A549 (cell line): ENCODE results near the gene UBXN10.

Experiments used
- FOSL2 ChIP-seq, 2 experiments: fragments of 450-650 bp in 1 of 2; fragments of >200 bp in 1 of 2; sonication (Bioruptor Twin) in 1 of 2; formaldehyde crosslinking; IDR thresholded peaks; 2 replicates each; pipeline versions ENCODE4 v1.5.0 to v1.6.1; 2016 to 2020; ENCODE audit warnings: mild to moderate bottlenecking in 1 of 2, moderate library complexity in 1 of 2
- NFE2L2 ChIP-seq: fragments of 150-350 bp; conservative IDR thresholded peaks from 2 replicates; pipeline ENCODE4 v1.6.1; 2014; ENCODE audit warnings: low read length
- PHF8 ChIP-seq: fragments of 200-600 bp; sonication (generic); IDR thresholded peaks from 2 replicates; pipeline ENCODE4 v1.6.1; 2016; ENCODE audit warnings: low read depth, mild to moderate bottlenecking, antibody characterized with exemption, moderate library complexity, borderline replicate concordance
- RAD21 ChIP-seq, 2 experiments: fragments of >200 bp in 1 of 2; sonication (Bioruptor Twin) in 1 of 2; formaldehyde crosslinking in 1 of 2; IDR thresholded peaks in 1 of 2; conservative IDR thresholded peaks in 1 of 2; 2 replicates in 1 of 2; 3 replicates in 1 of 2; pipeline ENCODE4 v1.6.1; 2012 to 2018; ENCODE audit warnings: inconsistent platforms in 1 of 2
- REST ChIP-seq: fragments of 200-600 bp; sonication (generic); IDR thresholded peaks from 2 replicates; pipeline ENCODE4 v1.6.1; 2016; ENCODE audit warnings: antibody characterized with exemption, mild to moderate bottlenecking, moderate library complexity
- TF ChIP-seq, protein P1 (sequence below): fragments of >200 bp; sonication (Bioruptor Twin); formaldehyde crosslinking; IDR thresholded peaks from 2 replicates; pipeline ENCODE4 v1.6.1; 2016
- TF ChIP-seq, protein P2 (sequence below): fragments of >200 bp; sonication (Bioruptor Twin); formaldehyde crosslinking; IDR thresholded peaks from 3 replicates; pipeline ENCODE4 v1.5.1; 2016

DNA sequence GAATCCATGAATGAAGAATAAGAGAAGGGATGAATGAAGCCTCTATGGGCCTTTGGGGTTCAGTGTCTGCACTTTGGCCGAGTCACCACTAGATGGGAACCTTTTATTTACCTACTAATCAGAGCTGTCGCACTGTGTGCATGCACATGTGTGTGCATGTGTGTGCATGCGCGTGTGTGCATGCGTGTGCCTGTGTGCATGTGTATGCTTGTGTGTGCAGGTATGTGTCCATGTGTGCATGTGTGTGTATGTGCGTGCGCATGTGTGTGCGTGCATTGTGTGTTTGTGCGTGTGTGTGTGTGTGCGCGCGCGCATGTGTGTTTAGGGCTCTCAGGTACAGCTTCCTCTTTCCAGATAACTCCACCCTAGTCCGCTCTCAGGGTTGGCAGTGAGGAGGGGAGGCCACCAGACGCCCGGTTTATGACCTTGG, 20.4 kb upstream of the UBXN10 start:
- TF ChIP-seq, protein P1, sequence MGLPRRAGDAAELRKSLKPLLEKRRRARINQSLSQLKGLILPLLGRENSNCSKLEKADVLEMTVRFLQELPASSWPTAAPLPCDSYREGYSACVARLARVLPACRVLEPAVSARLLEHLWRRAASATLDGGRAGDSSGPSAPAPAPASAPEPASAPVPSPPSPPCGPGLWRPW, result no peak
- TF ChIP-seq FOSL2 (IDR thresholded peaks at IDR 0.05) (no peak), FOSL2 (CRISPR knock-in tag; IDR thresholded peaks at IDR 0.05) (no peak), PHF8 (no peak), RAD21 (conservative IDR thresholded peaks at IDR 0.05 in 1 of 2, IDR thresholded peaks at IDR 0.05 in 1 of 2) (peak in 1 of 2 experiments; percentile 28; a peak in 1 of 5 replicates), REST (no peak), NFE2L2 (no peak)
- TF ChIP-seq, protein P2, sequence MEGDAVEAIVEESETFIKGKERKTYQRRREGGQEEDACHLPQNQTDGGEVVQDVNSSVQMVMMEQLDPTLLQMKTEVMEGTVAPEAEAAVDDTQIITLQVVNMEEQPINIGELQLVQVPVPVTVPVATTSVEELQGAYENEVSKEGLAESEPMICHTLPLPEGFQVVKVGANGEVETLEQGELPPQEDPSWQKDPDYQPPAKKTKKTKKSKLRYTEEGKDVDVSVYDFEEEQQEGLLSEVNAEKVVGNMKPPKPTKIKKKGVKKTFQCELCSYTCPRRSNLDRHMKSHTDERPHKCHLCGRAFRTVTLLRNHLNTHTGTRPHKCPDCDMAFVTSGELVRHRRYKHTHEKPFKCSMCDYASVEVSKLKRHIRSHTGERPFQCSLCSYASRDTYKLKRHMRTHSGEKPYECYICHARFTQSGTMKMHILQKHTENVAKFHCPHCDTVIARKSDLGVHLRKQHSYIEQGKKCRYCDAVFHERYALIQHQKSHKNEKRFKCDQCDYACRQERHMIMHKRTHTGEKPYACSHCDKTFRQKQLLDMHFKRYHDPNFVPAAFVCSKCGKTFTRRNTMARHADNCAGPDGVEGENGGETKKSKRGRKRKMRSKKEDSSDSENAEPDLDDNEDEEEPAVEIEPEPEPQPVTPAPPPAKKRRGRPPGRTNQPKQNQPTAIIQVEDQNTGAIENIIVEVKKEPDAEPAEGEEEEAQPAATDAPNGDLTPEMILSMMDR, result peak; percentile 21; the same call in 1 of the 3 replicates
